ENCODE results near the gene RPL18.

- TF ChIP-seq CTCF (conservative IDR thresholded peaks at IDR 0.05; ENCODE audit: low read depth, low read length) (no peak), EZH2 (IDR thresholded peaks at IDR 0.05; ENCODE audit: borderline replicate concordance, low read depth, low read length, poor library complexity, severe bottlenecking) (no peak)
These were observed 7.1 kb downstream of the RPL18 start for GRCh38 chr19:48611872-48612271.
